Endothelial cell (in vitro differentiated cells): ENCODE measurements around the gene DYNC1I1. TPM values are rescaled to one million over a fixed set of nuclear protein-coding genes. Genes with fewer than 3 reads are reported as not detected.

Source experiments
- DNase-seq: peaks from one replicate; pipeline ENCODE4 v3.0.0; 2021; ENCODE audit warnings: low spot score
- H3K27ac Mint-ChIP-seq: one replicate; pipeline ENCODE4 v1.8.0; 2021; ENCODE audit warnings: mixed read lengths, inconsistent platforms; ENCODE audit not compliant: unreplicated experiment
- H3K27me3 Mint-ChIP-seq: one replicate; pipeline ENCODE4 v1.8.0; 2021; ENCODE audit warnings: mild to moderate bottlenecking, moderate library complexity, mixed read lengths, inconsistent platforms; ENCODE audit not compliant: unreplicated experiment
- H3K36me3 Mint-ChIP-seq: one replicate; pipeline ENCODE4 v1.8.0; 2021; ENCODE audit warnings: mild to moderate bottlenecking, low read depth, mixed read lengths, inconsistent platforms; ENCODE audit not compliant: unreplicated experiment
- H3K4me1 Mint-ChIP-seq: one replicate; pipeline ENCODE4 v1.8.0; 2021; ENCODE audit warnings: mild to moderate bottlenecking, mixed read lengths, inconsistent platforms; ENCODE audit not compliant: unreplicated experiment
- H3K4me3 Mint-ChIP-seq: one replicate; pipeline ENCODE4 v1.8.0; 2021; ENCODE audit warnings: mild to moderate bottlenecking, mixed read lengths, inconsistent platforms; ENCODE audit not compliant: unreplicated experiment
- H3K9me3 Mint-ChIP-seq: one replicate; pipeline ENCODE4 v1.8.0; 2021; ENCODE audit warnings: mixed read lengths, inconsistent platforms; ENCODE audit not compliant: unreplicated experiment
- CTCF ChIP-seq: fragments of 200-600 bp; sonication (generic); IDR thresholded peaks from one replicate; pipeline ENCODE4 v1.5.0; 2021; ENCODE audit warnings: antibody characterized with exemption; ENCODE audit not compliant: unreplicated experiment
- total RNA-seq: library from RNA; stranded (reverse); fragmentation: NEBNext Ultra II Directional; extraction: Animal tissue kit (Norgen Biotek cat#: 25700); gene quantifications from one replicate; pipeline ENCODE4 v1.2.1, GENCODE V29; 2021; ENCODE audit not compliant: unreplicated experiment

Gene DYNC1I1
- total RNA-seq, 1 donor from 2014 or later = 3.1 TPM

- H3K27ac Mint-ChIP-seq = no peak overlapping the region
- H3K9me3 Mint-ChIP-seq = no peaks in the 10 kb centered on the region
- no peaks in the 10 kb centered on the region for H3K36me3 Mint-ChIP-seq
- no peak for TF ChIP-seq CTCF
- no peaks in the 10 kb centered on the region for H3K4me1 Mint-ChIP-seq
- H3K27me3 Mint-ChIP-seq = peaks cover under 1% of the 10 kb centered on the region
- H3K4me3 Mint-ChIP-seq = no peak overlapping the region
- no peak for DNase-seq
Observed at GRCh38 chr7:96021568-96021967, 249.2 kb downstream of the DYNC1I1 start.

DNA sequence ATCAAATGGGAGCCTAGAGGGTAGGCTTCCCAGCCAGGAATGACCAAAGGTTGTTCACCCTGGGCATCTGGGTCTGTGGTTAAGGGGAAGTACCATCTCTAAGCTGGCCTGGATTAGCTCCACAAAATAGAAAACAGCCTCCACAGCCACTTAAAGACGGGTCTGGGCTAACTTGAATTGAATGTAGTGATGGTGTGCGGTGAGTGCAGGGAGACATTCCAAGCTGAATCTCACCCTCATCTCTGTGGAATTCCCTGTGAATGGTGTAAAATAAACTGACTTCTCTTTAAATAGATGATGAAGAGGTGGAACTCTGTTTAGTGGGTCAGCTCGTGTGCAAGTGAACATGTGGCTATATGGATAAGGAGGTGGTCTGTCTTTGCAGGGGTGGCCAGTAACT is 251.0 kb downstream of the DYNC1I1 start:
- no peak overlapping the region for H3K4me3 Mint-ChIP-seq
- peaks cover 1% of the 10 kb centered on the region for H3K27me3 Mint-ChIP-seq
- H3K4me1 Mint-ChIP-seq = no peaks in the 10 kb centered on the region
- H3K9me3 Mint-ChIP-seq = no peaks in the 10 kb centered on the region
- H3K27ac Mint-ChIP-seq = no peak overlapping the region
- H3K36me3 Mint-ChIP-seq = no peaks in the 10 kb centered on the region
- no peak for DNase-seq
- TF ChIP-seq CTCF = no peak

DNA sequence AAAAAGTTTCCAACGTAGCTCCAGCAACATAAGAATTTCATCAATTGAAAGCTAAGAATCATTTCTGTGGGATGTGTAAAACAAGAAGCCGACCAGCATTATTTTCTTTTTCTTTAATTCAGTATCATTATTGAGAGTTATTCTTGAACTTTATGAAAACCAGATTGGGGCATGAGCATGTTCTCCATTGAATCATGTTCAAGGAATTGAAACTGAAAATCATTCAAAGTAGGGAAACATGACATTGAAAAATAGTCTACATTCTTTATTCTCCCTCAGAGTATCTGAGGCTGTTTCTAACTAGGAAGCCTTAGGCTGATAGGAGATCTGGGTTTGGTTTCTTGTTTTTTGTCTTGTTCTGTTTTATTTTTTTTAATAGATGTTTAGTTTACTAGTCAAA is 253.7 kb downstream of the DYNC1I1 start:
- no peak overlapping the region for H3K27ac Mint-ChIP-seq

GRCh38 chr7:96026611-96027010 is 254.3 kb downstream of the DYNC1I1 start:
- Mint-ChIP-seq H3K9me3 (no peaks in the 10 kb centered on the region), H3K27ac (no peak overlapping the region), H3K36me3 (no peaks in the 10 kb centered on the region), H3K4me1 (peaks cover 3% of the 10 kb centered on the region), H3K4me3 (no peak overlapping the region), H3K27me3 (peaks cover 1% of the 10 kb centered on the region)
- TF ChIP-seq CTCF = no peak
- DNase-seq = no peak

More for the DNA sequence above, 253.7 kb downstream of the DYNC1I1 start:
- Mint-ChIP-seq H3K27me3 (peaks cover 1% of the 10 kb centered on the region), H3K4me3 (no peak overlapping the region), H3K4me1 (peaks cover 3% of the 10 kb centered on the region), H3K9me3 (no peaks in the 10 kb centered on the region), H3K36me3 (no peaks in the 10 kb centered on the region)
- DNase-seq = no peak
- TF ChIP-seq CTCF = no peak

DNA sequence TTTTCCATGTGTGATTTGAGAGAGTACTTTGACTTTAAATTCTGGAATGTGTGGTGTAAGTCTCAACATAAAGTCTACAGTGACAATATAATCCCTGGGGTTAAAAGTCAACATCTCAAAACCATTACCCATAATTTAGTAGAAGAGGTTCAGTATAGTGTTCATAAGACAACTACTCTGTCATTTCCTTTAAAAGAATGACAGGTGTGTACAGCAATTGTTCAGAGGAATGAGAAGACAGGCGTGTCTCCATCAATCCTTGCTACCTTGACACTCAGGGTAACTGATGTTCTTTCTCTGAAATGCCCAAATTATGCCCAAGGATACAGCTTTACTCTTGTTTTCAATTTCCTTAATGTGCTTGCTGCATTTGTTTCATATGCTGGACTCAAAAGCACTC is 256.4 kb downstream of the DYNC1I1 start:
- H3K9me3 Mint-ChIP-seq = no peaks in the 10 kb centered on the region
- H3K27me3 Mint-ChIP-seq = peaks cover 1% of the 10 kb centered on the region
- no peak overlapping the region for H3K27ac Mint-ChIP-seq
- TF ChIP-seq CTCF = no peak
- no peak for DNase-seq
- no peak overlapping the region for H3K4me3 Mint-ChIP-seq
- H3K4me1 Mint-ChIP-seq = peaks cover 3% of the 10 kb centered on the region
- no peaks in the 10 kb centered on the region for H3K36me3 Mint-ChIP-seq
